ENCODE results near the gene CLDN11. TPM values are rescaled to one million over a fixed set of nuclear protein-coding genes. Genes with fewer than 3 reads are reported as not detected.

The CLDN11 gene
- total RNA-seq, 1 experiment from 2014 or later = 12.1 TPM

GRCh38 chr3:170458285-170458684 is 39.6 kb downstream of the CLDN11 start (continued):
- no peak for TF ChIP-seq CTCF (IDR thresholded peaks at IDR 0.05)
- TF ChIP-seq ZNF317 (CRISPR knock-in tag; IDR thresholded peaks at IDR 0.05; ENCODE audit: borderline replicate concordance, low read depth) = no peak
- no peak for TF ChIP-seq MYBL2 (CRISPR knock-in tag; IDR thresholded peaks at IDR 0.05)

- no peak for TF ChIP-seq ZBTB43 (CRISPR knock-in tag; IDR thresholded peaks at IDR 0.05)
- ChIA-PET CTCF (interaction anchor here (0.6 to 1.7 kb wide), 4 partner anchors 9 to 49 kb away, joined by 3 to 7 read pairs (median 4); no protein-coding TSS in a partner anchor), POLR2A (interaction anchor here (0.6 kb wide), 1 partner anchor 66 kb away, joined by 5 read pairs; no protein-coding TSS in a partner anchor)
- DNase-seq (ENCODE audit: low spot score) (no peak), ATAC-seq (no peak)
- Mint-ChIP-seq H3K4me3 (no peak overlapping the region), H3K4me1 (peaks cover 22% of the 10 kb centered on the region), H3K9me3 (no peaks in the 10 kb centered on the region), H3K27me3 (ENCODE audit: low read depth) (no peaks in the 10 kb centered on the region), H3K36me3 (no peaks in the 10 kb centered on the region), H3K27ac (no peak overlapping the region; the same call in 1 of the 2 replicates)
These were observed 44.3 kb downstream of the CLDN11 start for GRCh38 chr3:170463011-170463410.

GRCh38 chr3:170465955-170466354 is 47.3 kb downstream of the CLDN11 start:
- no peak for DNase-seq (ENCODE audit: low spot score)
- H3K9me3 Mint-ChIP-seq = no peaks in the 10 kb centered on the region
- TF ChIP-seq EMX1 (CRISPR knock-in tag; IDR thresholded peaks at IDR 0.05) (no peak), FOXP1 (CRISPR knock-in tag; IDR thresholded peaks at IDR 0.05; ENCODE audit: borderline replicate concordance) (no peak), STAT6 (CRISPR knock-in tag; conservative IDR thresholded peaks at IDR 0.05; ENCODE audit: low read depth) (no peak), HMGXB4 (CRISPR knock-in tag; IDR thresholded peaks at IDR 0.05) (no peak), ZBTB21 (CRISPR knock-in tag; IDR thresholded peaks at IDR 0.05; ENCODE audit: borderline replicate concordance) (no peak), SOX15 (CRISPR knock-in tag; IDR thresholded peaks at IDR 0.05) (no peak), MXD4 (CRISPR knock-in tag; IDR thresholded peaks at IDR 0.05; ENCODE audit: borderline replicate concordance) (no peak), KAT7 (CRISPR knock-in tag; IDR thresholded peaks at IDR 0.05; ENCODE audit: borderline replicate concordance) (no peak), AFF4 (CRISPR knock-in tag; IDR thresholded peaks at IDR 0.05; ENCODE audit: borderline replicate concordance) (no peak), OVOL2 (CRISPR knock-in tag; IDR thresholded peaks at IDR 0.05; ENCODE audit: borderline replicate concordance) (no peak), PRDM15 (CRISPR knock-in tag; IDR thresholded peaks at IDR 0.05) (no peak), RELA (CRISPR knock-in tag; IDR thresholded peaks at IDR 0.05; ENCODE audit: borderline replicate concordance) (no peak), ATF1 (CRISPR knock-in tag; IDR thresholded peaks at IDR 0.05) (no peak)
- CTCF ChIA-PET = interaction anchor here (0.9 to 1.6 kb wide), 6 partner anchors 11 to 346 kb away, joined by 3 to 4 read pairs (median 4); no protein-coding TSS in a partner anchor
- no peaks in the 10 kb centered on the region for H3K36me3 Mint-ChIP-seq
- POLR2A ChIA-PET = no interaction called here
- no peak for ATAC-seq
- peaks cover 32% of the 10 kb centered on the region for H3K4me1 Mint-ChIP-seq
- no peaks in the 10 kb centered on the region for H3K27me3 Mint-ChIP-seq (ENCODE audit: low read depth)
- H3K27ac Mint-ChIP-seq = no peak overlapping the region
- no peak overlapping the region for H3K4me3 Mint-ChIP-seq

Measured in WTC11 (cell line).